SK-N-SH treated with all-trans-retinoic acid at 6 μM for 48 hours (cell line): ENCODE results near the gene DCP2.

Source experiments
- ATAC-seq: fragments of 200-7000 bp; cut with Tn5 transposase; 3 replicates; pipeline ENCODE4 v1.9.1; 2020; ENCODE audit warnings: mild to moderate bottlenecking, moderate library complexity
- ARNTL ChIP-seq: fragments of 450-650 bp; formaldehyde crosslinking; IDR thresholded peaks from 2 replicates; pipeline ENCODE4 v1.5.0; 2020; ENCODE audit warnings: low read depth, mild to moderate bottlenecking, moderate library complexity, borderline replicate concordance
- BACH2 ChIP-seq: fragments of 250-450 bp; sonication (Bioruptor Pico); IDR thresholded peaks from 2 replicates; pipeline ENCODE4 v1.9.0; 2021; ENCODE audit warnings: mild to moderate bottlenecking, borderline replicate concordance
- CREB5 ChIP-seq: fragments of 250-450 bp; sonication (Bioruptor Pico); IDR thresholded peaks from 2 replicates; pipeline ENCODE4 v1.5.1; 2020; ENCODE audit warnings: low read depth, mild to moderate bottlenecking, moderate library complexity
- CSDC2 ChIP-seq: fragments of 250-450 bp; sonication (Bioruptor Pico); IDR thresholded peaks from 2 replicates; pipeline ENCODE4 v1.5.0; 2020; ENCODE audit warnings: mild to moderate bottlenecking, moderate library complexity
- ESRRG ChIP-seq: fragments of 250-450 bp; sonication (Bioruptor Pico); IDR thresholded peaks from 2 replicates; pipeline ENCODE4 v1.6.1; 2021; ENCODE audit warnings: mild to moderate bottlenecking
- GLIS3 ChIP-seq: fragments of 250-450 bp; sonication (Bioruptor Pico); IDR thresholded peaks from 2 replicates; pipeline ENCODE4 v1.5.0; 2020; ENCODE audit warnings: mild to moderate bottlenecking, moderate library complexity
- PATZ1 ChIP-seq: fragments of 250-450 bp; sonication (Bioruptor Pico); IDR thresholded peaks from 2 replicates; pipeline ENCODE4 v1.8.0; 2020; ENCODE audit warnings: mild to moderate bottlenecking, moderate library complexity, borderline replicate concordance
- POU6F1 ChIP-seq: fragments of 250-450 bp; sonication (Bioruptor Pico); IDR thresholded peaks from 2 replicates; pipeline ENCODE4 v1.8.0; 2021; ENCODE audit warnings: low read depth, mild to moderate bottlenecking, moderate library complexity, borderline replicate concordance
- PPARA ChIP-seq: fragments of 250-450 bp; sonication (Bioruptor Pico); IDR thresholded peaks from 2 replicates; pipeline ENCODE4 v1.5.0; 2020; ENCODE audit warnings: mild to moderate bottlenecking, borderline replicate concordance
- RARB ChIP-seq: fragments of 250-450 bp; sonication (Bioruptor Pico); IDR thresholded peaks from 2 replicates; pipeline ENCODE4 v1.8.0; 2021; ENCODE audit warnings: mild to moderate bottlenecking, moderate library complexity
- SNAI2 ChIP-seq: fragments of 250-450 bp; sonication (Bioruptor Pico); IDR thresholded peaks from 2 replicates; pipeline ENCODE4 v1.5.0; 2020; ENCODE audit warnings: mild to moderate bottlenecking, moderate library complexity
- TCF4 ChIP-seq: fragments of 250-450 bp; sonication (Bioruptor Pico); IDR thresholded peaks from 2 replicates; pipeline ENCODE4 v1.8.0; 2021; ENCODE audit warnings: mild to moderate bottlenecking, moderate library complexity, borderline replicate concordance
- TOX ChIP-seq: fragments of 250-450 bp; sonication (Bioruptor Pico); IDR thresholded peaks from 2 replicates; pipeline ENCODE4 v1.8.0; 2021; ENCODE audit warnings: mild to moderate bottlenecking, moderate library complexity, borderline replicate concordance
- TSHZ2 ChIP-seq: fragments of 250-450 bp; sonication (Bioruptor Pico); IDR thresholded peaks from 2 replicates; pipeline ENCODE4 v1.5.0; 2020; ENCODE audit warnings: mild to moderate bottlenecking, moderate library complexity
- ZC3H10 ChIP-seq: fragments of 250-450 bp; sonication (Bioruptor Pico); IDR thresholded peaks from 2 replicates; pipeline ENCODE4 v1.5.1; 2021; ENCODE audit warnings: mild to moderate bottlenecking, moderate library complexity
- ZFP3 ChIP-seq: fragments of 250-450 bp; sonication (Bioruptor Pico); IDR thresholded peaks from 2 replicates; pipeline ENCODE4 v1.5.0; 2020; ENCODE audit warnings: mild to moderate bottlenecking, moderate library complexity
- ZFP30 ChIP-seq: fragments of 450-650 bp; formaldehyde crosslinking; IDR thresholded peaks from 2 replicates; pipeline ENCODE4 v1.5.0; 2022; ENCODE audit warnings: mild to moderate bottlenecking, moderate library complexity
- ZNF565 ChIP-seq: fragments of 450-650 bp; formaldehyde crosslinking; conservative IDR thresholded peaks from 2 replicates; pipeline ENCODE4 v1.5.0; 2020; ENCODE audit warnings: low read depth, mild to moderate bottlenecking, moderate library complexity
- ZNF70 ChIP-seq: fragments of 450-650 bp; formaldehyde crosslinking; IDR thresholded peaks from 2 replicates; pipeline ENCODE4 v1.5.0; 2020; ENCODE audit warnings: mild to moderate bottlenecking, moderate library complexity
- ZNF8 ChIP-seq: fragments of 450-650 bp; formaldehyde crosslinking; IDR thresholded peaks from 2 replicates; pipeline ENCODE4 v1.5.0; 2020; ENCODE audit warnings: mild to moderate bottlenecking, moderate library complexity

Gene DCP2

GRCh38 chr5:113039934-113040285 is 63.3 kb downstream of the DCP2 start:
- TF ChIP-seq CREB5 (CRISPR knock-in tag) (no peak), TOX (no peak), ZFP3 (CRISPR knock-in tag) (no peak), TSHZ2 (CRISPR knock-in tag) (no peak), RARB (CRISPR knock-in tag) (no peak), PATZ1 (CRISPR knock-in tag) (no peak), ZFP30 (CRISPR knock-in tag) (no peak), CSDC2 (CRISPR knock-in tag) (no peak), TCF4 (no peak), ZNF70 (CRISPR knock-in tag) (no peak), GLIS3 (CRISPR knock-in tag) (no peak), ESRRG (no peak), BACH2 (CRISPR knock-in tag) (no peak), ZC3H10 (CRISPR knock-in tag) (no peak), ARNTL (no peak), SNAI2 (CRISPR knock-in tag) (no peak), PPARA (no peak), POU6F1 (CRISPR knock-in tag) (no peak)
- ATAC-seq, result no peak

GRCh38 chr5:113040672-113041260 is 64.2 kb downstream of the DCP2 start:
- no peak for ATAC-seq
- TF ChIP-seq TOX (no peak), ZC3H10 (CRISPR knock-in tag) (no peak), BACH2 (CRISPR knock-in tag) (no peak), PATZ1 (CRISPR knock-in tag) (no peak), ZNF70 (CRISPR knock-in tag) (no peak), ZNF8 (CRISPR knock-in tag) (no peak), CSDC2 (CRISPR knock-in tag) (no peak), CREB5 (CRISPR knock-in tag) (no peak), ZFP30 (CRISPR knock-in tag) (no peak), ZNF565 (CRISPR knock-in tag) (no peak)
